Activated T-helper 1 cell treated with anti-CD3 and anti-CD28 coated beads, Interleukin-12 subunit alpha, Interleukin-12 subunit beta, Interleukin-2, Interleukin-4 antibody, amounts not matched to agents 30 ng/mL and 10 ng/mL and 1 ng/mL, durations not matched to agents 14 hours and 24 hours and 36 hours (primary cell): Measurements from ENCODE around the gene SLC50A1. TPM values are rescaled to one million over a fixed set of nuclear protein-coding genes. Genes with fewer than 3 reads are reported as not detected.
A peak's percentile ranks its signal among the peaks of the same experiment; 100 is the strongest.

Experiments used
- DNase-seq: peaks from one replicate; pipeline ENCODE4 v3.0.0; 2021; ENCODE audit warnings: low spot score
- H3K27ac Mint-ChIP-seq: one replicate; pipeline ENCODE4 v1.8.0; 2021; ENCODE audit warnings: mild to moderate bottlenecking, mixed read lengths
- H3K27me3 Mint-ChIP-seq: one replicate; pipeline ENCODE4 v1.8.0; 2022; ENCODE audit warnings: mild to moderate bottlenecking, moderate library complexity, mixed read lengths; ENCODE audit not compliant: insufficient read depth
- H3K36me3 Mint-ChIP-seq: one replicate; pipeline ENCODE4 v1.8.0; 2021; ENCODE audit warnings: low read depth, mixed read lengths
- H3K4me1 Mint-ChIP-seq: one replicate; pipeline ENCODE4 v1.8.0; 2021; ENCODE audit warnings: low read depth, mixed read lengths
- H3K4me3 Mint-ChIP-seq: one replicate; pipeline ENCODE4 v1.8.0; 2021; ENCODE audit warnings: mild to moderate bottlenecking, moderate library complexity, mixed read lengths
- H3K9me3 Mint-ChIP-seq: one replicate; pipeline ENCODE4 v1.8.0; 2021; ENCODE audit warnings: mixed read lengths
- intact Hi-C: fragments of 100-400 bp; cut with micrococcal nuclease; formaldehyde crosslinking; loops from one replicate; pipeline ENCODE4 v1.15.1; 2024
- total RNA-seq: library from RNA; stranded (reverse); gene quantifications from 2 replicates; pipeline ENCODE4 v1.2.3, GENCODE V29; 2022

The SLC50A1 gene
- total RNA-seq, 1 donor from 2014 or later, result 45.7 TPM

- H3K27me3 Mint-ChIP-seq, result peaks cover 2% of the 10 kb centered on the region
- peaks cover 53% of the 10 kb centered on the region for H3K4me1 Mint-ChIP-seq
- peak overlapping the region; percentile 97 for H3K27ac Mint-ChIP-seq
- H3K36me3 Mint-ChIP-seq, result peaks cover 24% of the 10 kb centered on the region
- no peak for DNase-seq
- H3K9me3 Mint-ChIP-seq, result no peaks in the 10 kb centered on the region
- intact Hi-C loops, result loop anchor here (1.0 to 10.0 kb wide), 5 partner anchors 72 to 575 kb away; partner anchors contain the start of gene ADAR
- H3K4me3 Mint-ChIP-seq, result peak overlapping the region; percentile 96
These were observed 36.4 kb downstream of the SLC50A1 start for GRCh38 chr1:155171836-155172731.

GRCh38 chr1:155172732-155173477 is 37.3 kb downstream of the SLC50A1 start, which contains the start of gene KRTCAP2:
KRTCAP2 (minus strand) TSS chr1:155173304; CDS start chr1:155173224, 80 bp downstream.
- intact Hi-C loops, result loop anchor here (1.0 to 10.0 kb wide), 11 partner anchors 33 to 574 kb away; partner anchors contain the start of genes ADAR, DPM3, EFNA4 and MTX1
- peak within 1 kb of the TSS; percentile 97 for H3K27ac Mint-ChIP-seq
- peak; percentile 94 for DNase-seq
- H3K9me3 Mint-ChIP-seq, result no peaks in the 10 kb centered on the region
- H3K36me3 Mint-ChIP-seq, result peaks cover 30% of the 10 kb centered on the region
- H3K27me3 Mint-ChIP-seq, result no peaks in the 10 kb centered on the region
- H3K4me3 Mint-ChIP-seq, result peak within 1 kb of the TSS; percentile 96
- peaks cover 49% of the 10 kb centered on the region for H3K4me1 Mint-ChIP-seq

DNA sequence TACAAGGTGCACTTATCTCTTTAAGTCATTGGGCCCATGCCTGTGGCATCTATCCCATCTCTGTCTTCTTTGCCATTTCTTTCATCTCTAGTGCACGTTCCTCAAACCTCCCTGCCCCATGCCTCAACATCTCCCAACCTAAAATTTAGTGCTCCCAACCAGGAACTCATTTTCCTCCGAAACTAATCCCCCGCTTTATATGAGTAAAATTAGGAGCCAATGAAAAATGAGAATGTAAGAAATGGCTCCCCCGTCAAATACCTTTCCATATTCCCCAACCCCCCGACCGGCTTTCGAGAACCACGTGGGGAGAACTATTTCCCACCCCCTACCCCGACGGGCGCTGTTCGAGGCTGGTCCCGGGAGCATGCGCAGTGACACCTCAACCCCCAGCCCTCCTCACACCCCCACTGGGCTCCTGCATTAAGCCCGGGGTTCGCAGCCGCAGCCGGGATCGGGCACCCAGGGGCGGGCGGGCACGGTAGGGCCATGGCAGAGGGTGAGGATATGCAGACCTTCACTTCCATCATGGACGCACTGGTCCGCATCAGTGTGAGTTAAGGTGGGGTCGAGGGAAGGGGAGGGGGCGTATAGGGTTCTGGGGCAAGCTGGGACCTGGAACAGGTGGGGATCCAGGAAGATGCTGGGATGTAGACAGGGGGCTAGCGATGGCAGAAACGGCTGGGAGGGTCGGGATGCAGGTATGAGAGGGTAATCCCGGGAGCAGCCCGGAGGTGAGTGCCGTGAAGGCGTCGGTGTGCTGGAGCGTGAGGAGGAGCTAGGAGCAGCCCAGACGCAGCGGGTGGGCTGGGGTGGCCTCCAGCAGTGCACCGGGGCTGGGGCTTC is 38.0 kb downstream of the SLC50A1 start, which contains the start of gene TRIM46:
Gene TRIM46 (plus strand): TSS at position 372 of the 846 bp plus-strand sequence. CDS start 118 bp downstream, at position 490.
- no peaks in the 10 kb centered on the region for H3K27me3 Mint-ChIP-seq
- no peaks in the 10 kb centered on the region for H3K9me3 Mint-ChIP-seq
- peak within 1 kb of the TSS; percentile 96 for H3K4me3 Mint-ChIP-seq
- intact Hi-C loops, result loop anchor here (1.0 to 10.0 kb wide), 10 partner anchors 33 to 574 kb away; partner anchors contain the start of genes ADAR, DPM3, EFNA4 and MTX1
- peak; percentile 69 for DNase-seq
- H3K27ac Mint-ChIP-seq, result peak within 1 kb of the TSS; percentile 97
- H3K4me1 Mint-ChIP-seq, result peaks cover 46% of the 10 kb centered on the region
- H3K36me3 Mint-ChIP-seq, result peaks cover 31% of the 10 kb centered on the region

DNA sequence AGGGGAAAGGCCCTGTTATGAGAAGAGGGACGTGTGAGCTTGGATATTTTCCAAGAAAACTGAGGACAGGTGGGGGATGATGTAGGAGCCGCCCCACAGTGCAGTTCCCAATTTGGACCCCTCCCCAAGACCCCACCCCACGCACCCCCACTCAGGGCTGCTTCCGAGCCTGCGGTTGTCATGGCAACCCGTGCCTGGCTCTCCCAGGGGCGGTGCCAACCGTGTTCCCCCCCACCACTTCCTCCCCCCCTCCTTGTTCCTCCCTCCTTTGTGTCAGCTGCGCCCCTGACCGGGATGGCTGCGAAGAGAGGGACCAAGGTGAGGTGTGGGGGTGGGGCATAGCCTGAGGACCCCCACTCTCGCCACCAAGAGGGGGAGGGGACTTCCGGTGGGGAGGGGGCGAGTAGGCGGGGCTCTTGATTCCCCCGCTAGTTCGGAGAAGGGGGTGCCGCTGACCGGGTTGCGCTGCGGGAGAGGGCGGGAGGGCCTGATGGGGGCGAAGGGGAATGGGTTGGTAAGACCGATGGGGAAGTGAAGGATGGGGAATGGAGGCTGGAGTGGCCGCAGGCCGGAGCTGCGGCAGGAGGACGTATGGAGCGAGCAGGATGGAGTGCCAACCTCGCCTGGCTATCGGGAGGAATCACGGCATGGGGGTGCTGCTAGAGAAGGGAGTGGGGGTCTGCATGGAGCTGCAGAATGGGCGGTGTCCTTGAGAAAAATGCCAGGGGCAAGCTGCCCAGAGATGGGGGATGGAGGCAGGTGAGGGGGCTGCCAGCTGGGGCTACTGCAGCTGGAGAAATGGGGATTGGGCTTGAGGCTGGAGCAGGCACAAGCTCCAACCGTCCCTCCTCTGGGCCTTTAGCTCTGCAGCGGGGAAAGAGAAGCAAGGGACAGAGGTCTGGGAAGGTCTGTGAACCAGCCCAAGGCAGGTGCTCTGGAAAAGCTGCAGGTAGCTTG is 39.0 kb downstream of the SLC50A1 start:
- Mint-ChIP-seq H3K27ac (peak overlapping the region; percentile 78), H3K36me3 (peaks cover 32% of the 10 kb centered on the region), H3K4me3 (peak overlapping the region; percentile 96), H3K4me1 (peaks cover 46% of the 10 kb centered on the region), H3K9me3 (no peaks in the 10 kb centered on the region), H3K27me3 (peaks cover 2% of the 10 kb centered on the region)
- DNase-seq, result peak; percentile 50
- intact Hi-C loops, result loop anchor here (5.0 to 10.0 kb wide), 3 partner anchors 167 to 573 kb away; partner anchors contain the start of gene ADAR

DNA sequence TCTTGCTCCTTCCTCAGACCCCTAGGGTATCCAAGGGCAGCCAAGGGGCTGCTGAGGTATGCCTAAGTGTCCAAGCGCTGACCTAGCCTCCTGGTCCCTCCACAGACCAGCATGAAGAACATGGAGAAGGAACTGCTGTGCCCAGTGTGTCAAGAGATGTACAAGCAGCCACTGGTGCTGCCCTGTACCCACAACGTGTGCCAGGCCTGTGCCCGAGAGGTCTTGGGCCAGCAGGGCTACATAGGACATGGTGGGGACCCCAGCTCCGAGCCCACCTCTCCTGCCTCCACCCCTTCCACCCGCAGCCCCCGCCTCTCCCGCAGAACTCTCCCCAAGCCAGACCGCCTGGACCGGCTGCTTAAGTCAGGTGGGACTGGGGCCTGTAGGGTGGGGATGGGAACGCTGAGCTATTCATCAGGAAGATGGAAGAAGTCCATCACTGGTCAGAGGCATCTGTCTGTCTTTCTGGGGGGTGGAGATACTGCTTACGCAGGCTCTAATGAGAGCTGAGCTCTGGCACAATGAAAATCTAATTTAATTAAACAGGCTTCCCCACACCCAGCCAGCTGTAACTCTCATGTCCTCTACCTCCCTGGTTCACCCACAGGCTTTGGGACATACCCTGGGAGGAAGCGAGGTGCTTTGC is 39.8 kb downstream of the SLC50A1 start:
- Mint-ChIP-seq H3K4me3 (peak overlapping the region; percentile 96), H3K36me3 (peaks cover 32% of the 10 kb centered on the region), H3K27me3 (peaks cover 2% of the 10 kb centered on the region), H3K27ac (no peak overlapping the region), H3K4me1 (peaks cover 44% of the 10 kb centered on the region), H3K9me3 (no peaks in the 10 kb centered on the region)
- intact Hi-C loops, result loop anchor here (10.0 kb wide), 1 partner anchor 571 kb away; the partner anchor contains the start of gene ADAR
- DNase-seq, result no peak

DNA sequence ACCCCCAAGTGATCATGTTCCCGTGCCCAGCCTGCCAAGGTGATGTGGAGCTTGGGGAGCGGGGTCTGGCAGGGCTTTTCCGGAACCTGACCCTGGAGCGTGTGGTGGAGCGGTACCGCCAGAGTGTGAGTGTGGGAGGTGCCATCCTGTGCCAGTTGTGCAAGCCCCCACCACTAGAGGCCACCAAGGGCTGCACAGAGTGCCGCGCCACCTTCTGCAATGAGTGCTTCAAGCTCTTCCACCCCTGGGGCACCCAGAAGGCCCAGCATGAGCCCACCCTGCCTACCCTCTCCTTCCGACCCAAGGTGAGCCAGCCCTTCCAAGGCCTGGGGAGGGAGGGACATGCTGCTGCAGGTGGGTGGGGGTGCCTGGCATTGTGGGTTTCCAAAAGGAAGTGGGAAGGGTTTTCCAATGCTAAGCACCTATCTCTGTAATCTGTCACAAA is 40.3 kb downstream of the SLC50A1 start:
- no peak for DNase-seq
- Mint-ChIP-seq H3K27me3 (peaks cover 2% of the 10 kb centered on the region), H3K4me3 (peak overlapping the region; percentile 69), H3K4me1 (peaks cover 43% of the 10 kb centered on the region), H3K36me3 (peaks cover 31% of the 10 kb centered on the region), H3K27ac (peak overlapping the region; percentile 25), H3K9me3 (no peaks in the 10 kb centered on the region)
- intact Hi-C loops, result loop anchor here (1.0 to 10.0 kb wide), 3 partner anchors 17 to 571 kb away; partner anchors contain the start of gene ADAR

DNA sequence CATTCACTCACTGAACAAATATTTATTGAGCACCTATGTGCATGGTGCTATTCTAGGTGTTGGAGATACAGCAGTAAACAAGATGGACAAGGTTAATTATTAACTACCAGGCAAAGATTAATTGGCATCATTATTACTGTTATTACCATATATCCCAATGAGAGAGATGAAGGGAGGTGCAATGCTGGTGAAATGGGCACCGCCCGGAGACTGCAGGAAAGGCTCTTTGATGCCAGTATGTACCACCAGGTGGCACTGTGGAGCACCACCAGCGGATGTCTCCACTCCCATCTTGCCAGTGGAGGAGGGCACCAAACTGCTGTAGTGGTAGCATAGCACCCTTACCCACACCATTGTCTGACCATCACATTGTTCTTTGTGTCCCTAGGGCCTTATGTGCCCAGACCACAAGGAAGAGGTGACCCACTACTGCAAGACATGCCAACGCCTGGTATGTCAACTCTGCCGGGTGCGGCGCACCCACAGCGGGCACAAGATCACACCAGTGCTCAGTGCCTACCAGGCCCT is 41.0 kb downstream of the SLC50A1 start:
- DNase-seq, result peak; percentile 74
- intact Hi-C loops, result loop anchor here (1.0 to 10.0 kb wide), 3 partner anchors 17 to 572 kb away; partner anchors contain the start of gene ADAR

DNA sequence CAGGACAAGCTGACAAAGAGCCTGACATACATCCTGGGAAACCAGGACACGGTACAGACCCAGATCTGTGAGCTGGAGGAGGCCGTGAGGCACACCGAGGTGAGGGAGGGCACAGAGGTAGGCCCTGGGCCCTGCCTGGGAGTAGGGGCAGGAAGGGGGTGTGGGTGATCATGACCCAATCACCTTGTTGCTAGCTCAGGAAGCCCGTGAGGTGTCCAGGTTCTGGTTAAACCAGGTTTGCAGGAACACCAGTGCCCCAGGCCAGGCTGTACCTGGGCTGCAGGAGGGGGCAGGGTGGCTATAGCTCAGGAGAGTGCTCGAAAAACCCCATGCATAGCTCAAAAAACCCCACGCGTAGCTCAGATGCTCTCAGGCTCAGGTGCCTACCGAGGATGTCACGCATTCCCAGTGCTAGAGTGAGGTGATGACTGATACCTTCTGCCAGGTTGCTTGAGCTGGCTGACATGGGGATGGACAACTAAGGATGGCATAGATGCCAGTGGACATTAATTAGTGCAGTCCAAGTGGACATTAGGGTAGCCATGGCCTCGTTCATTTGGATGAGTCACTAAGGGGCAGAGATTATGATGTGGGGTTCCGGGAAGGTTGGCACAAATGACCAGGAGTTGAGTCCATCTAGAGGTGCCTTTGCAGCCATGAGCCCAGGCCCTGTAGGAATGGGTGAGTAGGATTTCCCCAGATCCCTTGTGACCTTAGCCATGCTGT is 41.7 kb downstream of the SLC50A1 start:
- intact Hi-C loops, result loop anchor here (10.0 kb wide), 1 partner anchor 573 kb away; the partner anchor contains the start of gene ADAR
- peaks cover 2% of the 10 kb centered on the region for H3K27me3 Mint-ChIP-seq
- H3K4me1 Mint-ChIP-seq, result peaks cover 40% of the 10 kb centered on the region
- H3K27ac Mint-ChIP-seq, result no peak overlapping the region
- no peak overlapping the region for H3K4me3 Mint-ChIP-seq
- H3K36me3 Mint-ChIP-seq, result peaks cover 32% of the 10 kb centered on the region
- DNase-seq, result no peak
- H3K9me3 Mint-ChIP-seq, result no peaks in the 10 kb centered on the region

More for the DNA sequence above, 41.0 kb downstream of the SLC50A1 start:
- Mint-ChIP-seq H3K27me3 (peaks cover 2% of the 10 kb centered on the region), H3K4me3 (peak overlapping the region; percentile 69), H3K36me3 (peaks cover 31% of the 10 kb centered on the region), H3K27ac (peak overlapping the region; percentile 25), H3K9me3 (no peaks in the 10 kb centered on the region), H3K4me1 (peaks cover 47% of the 10 kb centered on the region)

- Mint-ChIP-seq H3K27me3 (peaks cover 2% of the 10 kb centered on the region), H3K36me3 (peaks cover 33% of the 10 kb centered on the region), H3K4me1 (peaks cover 37% of the 10 kb centered on the region), H3K9me3 (no peaks in the 10 kb centered on the region), H3K4me3 (no peak overlapping the region), H3K27ac (no peak overlapping the region)
- DNase-seq, result no peak
- intact Hi-C loops, result loop anchor here (10.0 kb wide), 1 partner anchor 573 kb away; the partner anchor contains the start of gene ADAR
These were observed 42.2 kb downstream of the SLC50A1 start for GRCh38 chr1:155177918-155178281.
